CD4-positive, alpha-beta T cell treated with Interferon gamma for 1 hour (primary cell): Measurements from ENCODE around the gene PPP1R15A.
"Not testable (repeated sequence)": the region's sequence is repeated elsewhere in the genome, so short reads cannot be mapped to it uniquely, and the experiment has no call there.

ENCODE experiments used
- DNase-seq: peaks from one replicate; pipeline ENCODE4 v3.0.0-alpha.2; 2020

PPP1R15A gene

GRCh38 chr19:48915757-48916156 is 43.5 kb downstream of the PPP1R15A start:
- no peak for DNase-seq

- no peak for DNase-seq
These were observed 45.9 kb downstream of the PPP1R15A start for GRCh38 chr19:48918071-48918470.

DNA sequence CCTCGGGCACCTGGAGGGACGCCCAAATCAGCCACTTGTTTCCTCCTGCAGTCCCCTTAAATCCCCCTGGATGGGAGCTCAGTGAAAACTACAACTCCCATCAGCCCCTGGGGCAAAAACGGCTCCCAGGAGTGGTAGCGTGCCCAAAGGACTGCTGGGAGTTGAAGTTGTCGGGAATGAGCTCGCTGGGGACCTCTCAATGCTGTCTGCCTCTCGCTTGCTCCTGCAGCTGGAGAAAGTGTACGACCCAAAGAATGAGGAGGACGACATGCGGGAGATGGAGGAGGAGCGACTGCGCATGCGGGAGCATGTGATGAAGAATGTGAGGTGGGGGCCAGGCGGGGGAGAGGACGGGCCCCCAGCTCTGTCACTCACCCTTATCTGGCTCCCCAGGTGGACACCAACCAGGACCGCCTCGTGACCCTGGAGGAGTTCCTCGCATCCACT is 46.6 kb downstream of the PPP1R15A start:
- DNase-seq: no peak

DNA sequence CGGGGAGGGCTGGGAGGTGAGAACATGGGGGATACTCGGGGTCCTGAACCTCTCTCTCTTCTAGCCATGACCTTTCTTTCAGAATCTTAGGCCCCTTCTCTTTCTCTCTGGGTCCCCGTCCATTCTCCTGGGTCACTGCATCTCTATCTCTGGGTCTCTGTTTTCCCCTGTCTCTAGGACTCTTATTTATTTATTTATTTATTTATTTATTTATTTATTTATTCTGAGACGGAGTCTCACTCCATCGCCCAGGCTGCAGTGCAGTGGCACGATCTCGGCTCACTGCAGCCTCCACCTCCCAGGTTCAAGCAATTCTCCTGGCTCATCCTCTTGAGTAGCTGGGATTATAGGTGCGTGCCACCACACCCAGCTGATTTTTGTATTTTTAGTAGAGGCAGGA is 47.0 kb downstream of the PPP1R15A start:
- DNase-seq: not testable (repeated sequence)

DNA sequence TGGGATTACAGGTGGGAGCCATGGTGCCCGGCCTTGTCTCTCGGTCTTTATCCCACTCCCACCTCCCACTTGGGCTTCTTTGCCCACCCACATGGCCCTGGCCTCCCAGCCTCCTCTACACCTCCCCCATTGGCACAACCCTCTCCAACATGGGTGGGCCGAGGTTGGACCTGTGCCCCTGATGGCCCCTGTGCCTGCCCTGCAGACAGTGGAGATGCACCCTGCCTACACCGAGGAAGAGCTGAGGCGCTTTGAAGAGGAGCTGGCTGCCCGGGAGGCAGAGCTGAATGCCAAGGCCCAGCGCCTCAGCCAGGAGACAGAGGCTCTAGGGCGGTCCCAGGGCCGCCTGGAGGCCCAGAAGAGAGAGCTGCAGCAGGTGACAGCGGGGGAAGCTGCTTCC is 48.7 kb downstream of the PPP1R15A start:
- DNase-seq: no peak

DNA sequence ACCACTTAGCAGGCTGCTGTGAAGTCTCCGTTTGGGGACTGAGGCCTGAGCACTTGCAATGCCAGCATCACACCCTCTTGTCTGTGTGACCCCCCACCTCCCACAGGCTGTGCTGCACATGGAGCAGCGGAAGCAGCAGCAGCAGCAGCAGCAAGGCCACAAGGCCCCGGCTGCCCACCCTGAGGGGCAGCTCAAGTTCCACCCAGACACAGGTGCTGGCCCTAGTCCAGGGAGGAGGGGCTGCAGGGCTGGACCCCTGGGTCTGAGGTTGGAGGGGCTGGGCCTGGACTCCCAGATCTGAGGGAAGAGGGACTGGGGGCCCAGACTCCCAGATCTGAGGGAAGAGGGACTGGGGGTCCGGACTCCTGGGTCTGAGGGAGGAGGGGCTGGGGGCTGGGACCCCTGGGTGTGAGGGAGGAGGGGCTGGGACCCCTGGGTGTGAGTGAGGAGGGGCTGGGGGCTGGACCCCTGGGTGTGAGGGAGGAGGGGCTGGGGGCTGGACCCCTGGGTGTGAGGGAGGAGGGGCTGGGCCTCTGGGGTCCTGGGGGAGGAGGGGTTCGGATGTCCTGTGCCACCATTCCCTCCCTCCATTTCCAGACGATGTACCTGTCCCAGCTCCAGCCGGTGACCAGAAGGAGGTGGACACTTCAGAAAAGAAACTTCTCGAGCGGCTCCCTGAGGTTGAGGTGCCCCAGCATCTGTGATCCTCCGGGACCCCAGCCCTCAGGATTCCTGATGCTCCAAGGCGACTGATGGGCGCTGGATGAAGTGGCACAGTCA is 49.7 kb downstream of the PPP1R15A start:
- DNase-seq: no peak

GRCh38 chr19:48922548-48923490 is 50.6 kb downstream of the PPP1R15A start:
- no peak for DNase-seq

- no peak for DNase-seq
These were observed 53.1 kb downstream of the PPP1R15A start for GRCh38 chr19:48925240-48925843.
